K562 (cell line): ENCODE data around the gene RFX7. TPM values are rescaled to one million over a fixed set of nuclear protein-coding genes. Genes with fewer than 3 reads are reported as not detected.

Source experiments
- AFF4 ChIP-seq: sonication (generic); formaldehyde crosslinking; IDR thresholded peaks from 2 replicates; pipeline ENCODE4 v1.8.0; 2023; ENCODE audit warnings: mild to moderate bottlenecking, missing genetic modification reagents
- BRD9 ChIP-seq: fragments of 450-650 bp; IDR thresholded peaks from 2 replicates; pipeline ENCODE4 v1.6.1; 2018; ENCODE audit warnings: low read depth; ENCODE audit not compliant: partially characterized antibody
- CHAMP1 ChIP-seq: fragments of 450-650 bp; IDR thresholded peaks from 2 replicates; pipeline ENCODE4 v1.6.1; 2016; ENCODE audit warnings: mild to moderate bottlenecking
- CHD4 ChIP-seq: fragments of 200-600 bp; sonication (generic); IDR thresholded peaks from 3 replicates; pipeline ENCODE4 v1.6.1; 2012; ENCODE audit warnings: low read depth, mild to moderate bottlenecking, mixed read lengths, low read length, inconsistent platforms; ENCODE audit not compliant: insufficient read depth, insufficient replicate concordance, poor library complexity, severe bottlenecking
- ELF1 ChIP-seq: fragments of 200-800 bp; sonication (Bioruptor generic); IDR thresholded peaks from 2 replicates; pipeline ENCODE4 v1.6.1; 2016; ENCODE audit warnings: missing genetic modification characterization, missing compliant biosample characterization
- FOS ChIP-seq: IDR thresholded peaks from 3 replicates; pipeline ENCODE4 v1.6.1; 2011; ENCODE audit not compliant: insufficient read length; ENCODE audit errors: extremely low read depth
- KDM1A ChIP-seq, 2 experiments: fragments of 450-650 bp; IDR thresholded peaks; 2 replicates each; pipeline ENCODE4 v1.6.1; 2016; ENCODE audit warnings: mild to moderate bottlenecking in 2 of 2
- MAFF ChIP-seq: IDR thresholded peaks from 2 replicates; pipeline ENCODE4 v1.6.1; 2012; ENCODE audit warnings: low read length, improper control_type of control experiment
- NELFE ChIP-seq: IDR thresholded peaks from 2 replicates; pipeline ENCODE4 v1.6.1; 2011; ENCODE audit warnings: mild to moderate bottlenecking; ENCODE audit not compliant: insufficient read depth, insufficient read length
- RBM15 ChIP-seq: fragments of 200-400 bp; formaldehyde crosslinking; IDR thresholded peaks from 2 replicates; pipeline ENCODE4 v1.6.1; 2018; ENCODE audit warnings: mild to moderate bottlenecking, low read length, moderate library complexity; ENCODE audit not compliant: insufficient read depth
- RBM34 ChIP-seq: fragments of 200-400 bp; formaldehyde crosslinking; IDR thresholded peaks from 2 replicates; pipeline ENCODE4 v1.6.1; 2018; ENCODE audit warnings: low read length, borderline replicate concordance; ENCODE audit not compliant: insufficient read depth
- SMAD3 ChIP-seq: fragments of 450-650 bp; formaldehyde crosslinking; conservative IDR thresholded peaks from 2 replicates; pipeline ENCODE4 v1.4.0; 2020; ENCODE audit warnings: mild to moderate bottlenecking
- SMARCC2 ChIP-seq: fragments of 450-650 bp; IDR thresholded peaks from 2 replicates; pipeline ENCODE4 v1.6.1; 2017; ENCODE audit warnings: antibody characterized with exemption, moderate library complexity, mild to moderate bottlenecking, low read depth
- SUPT5H ChIP-seq: fragments of 450-650 bp; IDR thresholded peaks from 2 replicates; pipeline ENCODE4 v1.6.1; 2016
- WHSC1 ChIP-seq: IDR thresholded peaks from one replicate; pipeline ENCODE4 v1.6.1; 2012; ENCODE audit warnings: low read length, control low read depth, inconsistent platforms
- ZNF140 ChIP-seq: fragments of 250-450 bp; sonication (Bioruptor Pico); IDR thresholded peaks from 2 replicates; pipeline ENCODE4 v1.8.0; 2021; ENCODE audit warnings: moderate library complexity, mild to moderate bottlenecking, inconsistent platforms
- ZNF311 ChIP-seq: fragments of 250-450 bp; sonication (Bioruptor Pico); IDR thresholded peaks from 2 replicates; pipeline ENCODE4 v1.4.0; 2020; ENCODE audit warnings: mild to moderate bottlenecking, moderate library complexity
- ZNF511 ChIP-seq: sonication (generic); formaldehyde crosslinking; IDR thresholded peaks from 2 replicates; pipeline ENCODE4 v1.8.0; 2022; ENCODE audit warnings: mild to moderate bottlenecking, missing genetic modification reagents
- ZNF695 ChIP-seq: fragments of 450-650 bp; formaldehyde crosslinking; IDR thresholded peaks from 2 replicates; pipeline ENCODE4 v1.4.0; 2020; ENCODE audit warnings: mild to moderate bottlenecking, moderate library complexity
- polyA plus RNA-seq, 8 experiments: library from polyadenylated mRNA; depleted of rRNA in 4 of 8; stranded (reverse) in 5 of 8; unstranded in 3 of 8; fragments of >200 nt; fragmentation: Nextera tagmentation in 2 of 8; fragmentation: Illumina TruSeq in 1 of 8; extraction: Ambion mirVana in 2 of 8; extraction: Trizol in 1 of 8; gene quantifications; 2 replicates each; pipeline versions ENCODE4 v1.2.1 to v1.2.3, GENCODE V29; 2011 to 2014; ENCODE audit warnings: inconsistent platforms in 1 of 8, missing spikeins in 1 of 8
- total RNA-seq, 7 experiments: library from RNA; depleted of rRNA in 6 of 7; stranded (reverse); fragments of >200 nt in 6 of 7; fragmentation: Illumina TruSeq in 2 of 7; extraction: Trizol in 2 of 7; gene quantifications; 2 replicates each; pipeline versions ENCODE4 v1.2.1 to v1.2.3, GENCODE V29; 2011 to 2021; ENCODE audit warnings: low replicate concordance in 1 of 7
- TF ChIP-seq, protein P1 (sequence below): fragments of 450-650 bp; IDR thresholded peaks from 2 replicates; pipeline ENCODE4 v1.6.1; 2018; ENCODE audit warnings: mild to moderate bottlenecking, low read depth; ENCODE audit not compliant: partially characterized antibody

The RFX7 gene
- total and polyA plus RNA-seq, 9 of the 15 experiments (the other 6 are each of a cell fraction or from before 2014, with no cell fraction given) = 2.4 to 17.9 (median 6.3) TPM

- TF ChIP-seq NELFE (no peak), FOS (no peak), ZNF695 (CRISPR knock-in tag) (no peak), BRD9 (no peak), SMARCC2 (no peak), SUPT5H (peak; percentile 74), KDM1A (IDR thresholded peaks at IDR 0.05) (no peak; a peak in 1 of 4 replicates), WHSC1 (no peak), ZNF511 (CRISPR knock-in tag) (no peak), ELF1 (tag) (0 out of 2 replicates have a peak, but pooled peaks have one; percentile 39), SMAD3 (CRISPR knock-in tag) (no peak), MAFF (no peak), CHD4 (no peak), ZNF311 (CRISPR knock-in tag) (no peak), RBM15 (no peak), CHAMP1 (peak; percentile 89), RBM34 (no peak), AFF4 (CRISPR knock-in tag) (no peak), ZNF140 (no peak)
- TF ChIP-seq, protein P1, sequence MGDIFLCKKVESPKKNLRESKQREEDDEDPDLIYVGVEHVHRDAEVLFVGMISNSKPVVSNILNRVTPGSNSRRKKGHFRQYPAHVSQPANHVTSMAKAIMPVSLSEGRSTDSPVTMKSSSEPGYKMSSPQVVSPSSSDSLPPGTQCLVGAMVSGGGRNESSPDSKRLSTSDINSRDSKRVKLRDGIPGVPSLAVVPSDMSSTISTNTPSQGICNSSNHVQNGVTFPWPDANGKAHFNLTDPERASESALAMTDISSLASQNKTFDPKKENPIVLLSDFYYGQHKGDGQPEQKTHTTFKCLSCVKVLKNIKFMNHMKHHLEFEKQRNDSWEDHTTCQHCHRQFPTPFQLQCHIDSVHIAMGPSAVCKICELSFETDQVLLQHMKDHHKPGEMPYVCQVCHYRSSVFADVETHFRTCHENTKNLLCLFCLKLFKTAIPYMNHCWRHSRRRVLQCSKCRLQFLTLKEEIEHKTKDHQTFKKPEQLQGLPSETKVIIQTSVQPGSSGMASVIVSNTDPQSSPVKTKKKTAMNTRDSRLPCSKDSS = no peak
Measured at GRCh38 chr15:56245871-56246814, 2.5 kb upstream of the RFX7 start (continued).
